NCI-H69 (cell line): ENCODE data around the gene RNF11.

Experiments
- DNase-seq: peaks from one replicate; lab custom pipeline; 2025; lab: John Stamatoyannopoulos, UW

Gene RNF11

DNA sequence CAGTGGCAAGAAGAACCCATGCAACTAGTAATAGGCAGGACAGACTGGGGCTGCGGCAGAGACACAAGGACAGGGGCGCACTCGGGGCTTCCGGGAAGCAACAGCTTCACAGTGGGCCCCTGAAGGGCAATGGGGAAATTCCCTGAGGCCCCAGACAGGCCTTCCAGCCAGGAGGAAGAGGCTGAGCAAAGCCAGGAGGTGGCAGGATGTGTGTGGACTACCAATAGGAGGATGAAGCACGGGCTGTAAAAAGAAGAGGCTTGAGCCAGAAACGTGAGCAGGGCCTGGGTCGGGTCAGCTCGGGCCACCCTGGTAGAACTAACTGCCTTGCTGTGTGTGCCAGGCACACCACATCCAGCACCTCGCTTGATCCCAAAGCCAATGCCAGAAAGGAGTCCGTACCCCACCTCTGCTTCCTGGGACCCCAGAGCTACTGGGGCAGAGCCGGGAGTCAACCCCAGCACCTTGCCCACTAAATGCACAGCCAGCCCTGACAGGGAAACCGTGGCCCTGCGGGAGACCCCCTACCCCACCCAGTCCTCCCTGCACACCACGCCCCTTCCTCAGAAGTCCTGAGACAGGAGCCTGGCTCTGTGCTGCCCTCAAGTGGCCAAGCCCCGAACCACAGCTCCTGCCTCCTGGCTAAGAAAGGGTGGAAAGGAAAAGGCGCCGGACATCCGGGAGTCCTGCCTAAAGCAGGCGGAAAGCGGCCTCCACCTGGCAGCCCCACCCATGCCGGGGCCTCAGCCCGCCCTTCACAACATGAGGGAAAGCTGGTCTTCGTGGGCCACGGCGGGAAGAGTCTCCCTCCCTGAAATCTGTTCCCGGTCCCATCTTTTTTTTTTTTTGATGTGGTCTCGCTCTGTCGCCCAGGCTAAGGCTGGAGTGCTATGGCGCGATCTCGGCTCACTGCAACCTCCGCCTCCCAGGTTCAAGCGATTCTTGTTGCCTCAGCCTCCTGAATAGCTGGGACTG lies 60.6 kb downstream of the RNF11 start:
- DNase-seq: peak; percentile 86

DNA sequence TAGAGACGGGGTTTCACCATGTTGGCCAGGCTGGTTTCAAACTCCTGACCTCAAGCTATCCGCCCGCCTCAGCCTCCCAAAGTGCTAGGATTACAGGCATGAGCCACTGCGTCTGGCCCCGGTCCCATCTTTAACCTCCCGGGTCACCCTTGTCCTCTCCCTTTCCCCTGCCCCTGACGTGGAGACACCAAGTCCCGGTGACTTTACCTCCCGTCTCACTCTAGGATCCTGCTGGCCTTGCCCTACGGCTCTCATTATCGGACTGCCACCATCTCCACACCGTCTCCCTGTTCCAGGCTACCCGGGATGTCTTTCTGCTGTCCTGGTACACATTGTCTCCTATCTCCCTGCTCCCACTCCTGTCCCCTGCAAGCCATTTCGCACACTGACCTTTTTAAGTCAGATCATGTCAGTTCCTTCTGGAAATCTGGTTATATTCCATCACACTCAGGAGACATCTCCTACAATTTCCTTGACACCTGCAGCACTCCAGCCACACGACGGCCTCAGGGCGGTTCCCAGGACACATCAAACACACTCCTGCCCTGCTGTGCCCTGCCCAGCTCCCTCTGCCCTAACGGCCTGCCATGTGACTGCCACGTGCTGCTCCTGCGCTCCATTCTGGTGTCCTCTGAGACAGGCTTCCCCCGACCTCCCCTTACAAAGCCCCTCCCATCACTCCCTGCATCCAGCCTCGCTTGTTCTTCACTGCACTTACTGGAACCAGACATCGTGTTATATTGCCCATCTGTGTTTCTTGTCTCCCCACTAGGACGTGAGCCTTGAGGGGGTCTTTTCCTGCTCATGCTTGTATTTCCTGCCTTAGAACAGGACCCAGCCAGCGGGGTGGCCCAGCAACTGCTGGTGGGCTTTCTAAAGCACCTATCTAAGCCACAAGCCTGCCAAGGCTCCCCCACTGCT lies 61.6 kb downstream of the RNF11 start:
- peak; percentile 13 for DNase-seq

DNA sequence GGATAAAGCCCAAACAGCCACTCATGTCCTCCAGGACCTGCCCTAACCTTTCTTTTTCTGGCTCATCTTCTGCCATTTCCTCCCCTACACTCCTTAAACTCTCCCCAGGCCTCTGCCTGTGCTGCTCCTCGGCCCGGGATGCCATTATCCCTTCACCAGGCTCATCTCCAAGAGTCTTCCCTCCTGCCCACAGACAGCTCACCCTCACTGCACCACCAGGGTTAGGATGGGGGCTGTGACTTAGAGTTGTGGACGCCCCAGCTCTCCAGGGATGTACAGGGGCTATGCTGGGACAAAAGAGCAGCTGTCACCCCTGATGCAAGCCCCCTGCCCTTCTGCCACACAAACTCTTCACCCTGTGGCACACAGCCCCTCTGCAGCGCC lies 62.2 kb downstream of the RNF11 start:
- DNase-seq: no peak

DNA sequence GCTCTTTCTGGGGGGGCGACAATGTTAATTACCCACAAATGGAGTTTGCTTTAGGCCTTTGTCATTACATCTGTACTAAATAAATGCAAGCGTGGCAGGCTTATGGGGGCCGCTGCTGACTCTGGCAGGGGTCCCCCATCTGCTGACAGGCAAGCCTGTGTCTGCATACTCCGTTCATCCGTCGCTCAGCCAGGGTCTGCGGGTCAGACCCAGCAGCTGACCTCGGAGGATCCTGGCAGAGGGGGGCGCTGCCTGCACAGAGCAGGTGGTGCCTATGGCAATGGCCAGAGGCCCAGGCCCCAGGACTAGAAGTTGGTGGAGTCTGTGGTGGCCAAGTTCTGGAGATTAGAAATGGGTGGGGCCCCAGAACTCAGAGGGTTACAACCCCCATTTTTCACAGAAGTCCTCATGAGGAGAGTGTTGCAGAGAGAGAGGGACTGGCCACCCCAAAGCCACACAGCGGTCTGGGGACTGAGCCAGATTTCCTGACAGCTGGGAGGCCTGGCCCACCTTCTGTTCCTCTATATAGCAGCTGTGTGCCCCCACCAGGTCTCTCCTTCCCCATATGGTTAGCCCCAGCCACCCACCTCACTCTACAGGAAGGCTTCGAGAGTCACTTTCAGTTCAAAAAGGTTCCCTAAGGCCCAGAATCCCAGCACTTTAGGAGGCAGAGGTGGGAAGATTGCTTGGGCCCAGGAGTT lies 63.3 kb downstream of the RNF11 start:
- no peak for DNase-seq

DNA sequence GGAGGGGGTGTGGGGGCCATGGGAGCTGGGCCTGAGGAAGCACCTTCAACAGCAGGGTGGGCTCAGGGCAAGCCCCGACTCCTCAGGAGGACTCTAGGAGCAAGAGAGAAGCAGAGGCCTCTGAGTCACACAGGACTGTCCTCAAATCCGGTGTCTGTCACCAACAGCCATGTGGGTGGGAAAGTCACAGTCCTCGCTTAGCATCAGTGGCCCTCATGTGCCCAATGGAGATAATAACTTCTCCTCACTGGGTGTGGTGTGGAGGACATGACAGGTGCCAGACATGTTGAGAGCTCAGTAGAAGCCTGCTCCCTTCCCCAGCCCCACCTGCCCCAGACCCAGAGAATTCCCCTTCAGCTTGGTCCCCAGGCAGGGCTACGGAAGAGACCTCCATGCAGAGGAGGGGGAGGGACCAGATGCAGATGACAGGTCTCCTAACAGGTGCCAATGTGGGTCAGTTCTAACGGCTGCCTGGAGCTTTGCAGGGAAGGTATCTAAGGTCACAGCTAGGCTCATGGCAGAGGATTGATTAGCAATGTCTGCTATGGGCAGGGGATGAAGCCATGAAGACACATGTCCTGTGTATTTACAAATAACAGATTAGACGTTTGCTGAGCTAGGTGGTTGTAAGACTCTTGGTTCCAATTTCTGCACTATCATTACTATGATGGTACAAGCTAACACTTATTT lies 64.1 kb downstream of the RNF11 start:
- no peak for DNase-seq

DNA sequence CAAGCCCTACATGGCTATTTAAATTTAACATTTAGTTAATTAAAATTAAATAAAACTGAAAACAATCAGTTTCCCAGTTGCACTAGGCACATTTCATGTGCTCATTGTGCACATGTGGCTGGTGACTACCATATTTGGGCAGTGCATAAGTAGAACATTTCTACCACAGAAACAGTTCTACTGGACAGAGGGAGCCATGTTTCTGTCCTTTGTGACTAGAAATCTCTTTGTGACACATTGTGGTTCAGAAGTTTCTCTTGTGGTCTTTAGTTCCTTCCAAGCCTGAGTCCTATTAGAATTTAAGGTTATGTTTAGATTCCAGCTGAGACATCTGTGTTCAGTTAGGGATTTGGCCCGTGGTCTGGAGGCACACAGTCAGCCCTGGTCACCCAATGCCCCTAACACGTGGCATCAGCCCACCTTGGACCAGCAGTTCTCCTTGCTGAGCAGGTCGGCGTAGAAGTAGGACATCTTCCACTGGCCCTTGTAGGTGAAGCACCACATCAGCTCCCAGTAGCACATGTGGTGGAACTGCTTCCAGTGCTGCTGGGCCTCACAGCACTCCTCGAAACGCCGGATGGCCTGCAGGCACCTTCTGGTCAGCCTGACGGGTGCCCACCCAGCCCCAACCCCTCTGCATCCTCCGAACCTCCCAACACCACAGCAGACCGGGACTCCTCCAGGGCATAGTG lies 65.2 kb downstream of the RNF11 start:
- DNase-seq: no peak

DNA sequence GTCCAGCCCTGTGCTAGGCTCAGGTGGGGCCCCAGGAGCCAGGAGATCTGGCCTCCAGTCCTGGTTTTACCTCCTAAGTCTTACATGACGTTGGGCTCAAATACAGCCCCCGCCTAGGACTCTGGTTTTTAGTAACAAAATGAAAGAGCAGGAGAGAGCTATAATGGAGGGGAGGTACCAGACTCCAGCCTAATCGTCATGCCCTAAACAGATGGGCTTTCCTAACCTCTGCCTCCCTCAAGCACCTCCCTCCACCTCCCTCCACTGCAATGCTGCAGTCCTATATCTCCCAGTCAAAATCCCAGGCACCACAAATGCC lies 65.7 kb downstream of the RNF11 start:
- peak; percentile 23 for DNase-seq

DNA sequence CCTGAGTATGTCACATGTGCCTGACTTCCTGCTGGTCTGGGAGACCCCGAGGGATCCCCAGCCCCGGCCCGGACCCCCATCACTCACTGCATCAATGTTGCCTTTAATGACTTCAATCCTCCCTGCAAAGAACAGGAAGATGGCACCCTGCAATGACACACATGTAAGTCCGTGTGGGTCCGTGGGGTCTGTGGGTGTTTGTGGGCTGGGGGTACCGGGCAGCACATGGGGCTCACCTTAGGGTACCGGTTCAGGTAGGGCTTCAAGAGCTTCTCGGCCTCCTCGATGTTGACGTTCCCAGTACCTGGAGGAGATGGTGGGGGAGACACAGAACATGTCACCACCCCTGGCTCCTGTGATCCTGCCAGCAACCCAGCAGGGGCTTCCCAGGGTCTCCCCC lies 66.2 kb downstream of the RNF11 start:
- no peak for DNase-seq

DNA sequence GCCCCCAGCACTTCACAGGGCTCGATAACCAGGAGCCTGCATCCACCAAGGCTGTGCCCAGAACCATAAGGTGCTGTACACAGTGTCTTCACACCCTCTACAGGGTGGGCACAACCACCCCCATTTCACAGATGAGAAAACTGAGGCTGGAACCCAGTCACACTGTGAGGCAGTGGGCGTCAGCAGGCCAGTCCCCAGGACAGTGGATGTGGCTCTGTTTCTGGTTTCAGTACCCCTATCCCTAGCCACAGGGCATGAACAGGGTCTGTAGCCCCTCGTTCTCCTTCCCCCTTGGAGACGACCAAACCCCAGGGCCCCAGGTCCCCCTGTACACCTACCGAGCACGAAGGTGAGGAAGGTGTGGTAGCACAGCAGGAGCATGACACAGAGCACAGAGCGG lies 66.7 kb downstream of the RNF11 start:
- DNase-seq: no peak

DNA sequence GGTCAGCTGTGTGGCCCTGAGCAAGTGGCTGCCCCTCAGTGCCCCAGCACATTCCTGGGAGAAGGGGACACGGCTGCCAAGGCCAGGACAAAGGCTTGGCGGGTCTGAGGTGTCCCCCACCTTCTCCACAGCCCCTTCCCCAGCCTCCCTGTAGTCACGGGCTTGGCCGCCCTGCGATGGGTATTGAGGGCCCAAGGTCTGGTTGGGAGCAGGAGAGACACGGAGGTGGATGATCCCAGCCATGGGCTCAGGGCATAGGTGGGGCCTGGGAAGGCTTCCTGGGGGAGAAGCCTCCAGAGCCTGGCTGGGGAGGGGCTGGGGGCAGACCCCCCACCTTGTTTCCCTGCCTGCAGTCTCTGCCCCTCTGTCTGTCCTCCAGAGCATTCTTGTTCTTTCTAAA lies 67.2 kb downstream of the RNF11 start:
- no peak for DNase-seq

DNA sequence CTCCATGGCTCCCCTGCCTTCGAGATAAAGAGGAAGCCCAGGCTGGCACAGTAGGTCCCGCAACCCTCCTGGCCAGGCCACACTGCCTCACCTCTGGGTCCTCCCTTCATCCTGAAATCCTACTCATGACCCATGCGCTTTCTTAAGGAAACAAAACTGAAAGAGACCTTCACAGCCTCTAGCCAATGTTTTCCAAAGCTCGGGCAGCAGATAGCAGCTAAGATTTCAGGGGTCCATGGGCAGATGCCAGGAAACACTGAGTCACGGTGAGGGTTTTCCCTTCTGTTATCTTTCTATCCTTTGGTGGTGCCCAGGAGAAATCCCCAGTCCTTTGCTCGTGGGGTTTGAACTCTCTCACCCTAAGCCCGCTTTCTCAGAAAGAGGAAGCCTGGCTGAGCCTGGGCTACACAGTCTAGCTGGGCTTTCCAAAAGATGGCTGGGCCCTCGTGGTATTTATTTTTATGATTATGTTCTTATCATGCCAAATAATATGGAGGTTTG lies 67.7 kb downstream of the RNF11 start:
- no peak for DNase-seq

DNA sequence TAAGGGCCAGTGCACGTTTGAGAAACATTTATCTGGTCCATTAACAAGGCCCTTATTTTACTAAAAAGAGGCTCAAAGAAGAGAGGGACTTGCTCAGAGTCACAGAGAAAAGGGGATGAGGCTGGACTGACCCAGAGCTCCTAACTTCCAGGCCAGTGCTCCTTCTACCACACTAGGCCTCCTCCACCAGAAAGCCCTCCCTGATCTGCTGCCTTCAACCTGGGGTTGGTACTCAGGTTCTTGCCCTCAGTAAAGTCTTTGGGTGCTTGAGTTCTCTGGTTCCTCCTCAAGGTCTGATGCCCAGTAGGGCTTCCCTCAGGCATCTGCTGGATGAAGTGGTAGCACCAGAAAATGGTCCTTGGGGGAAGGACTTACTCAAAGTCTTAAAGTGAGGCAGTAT lies 68.3 kb downstream of the RNF11 start:
- DNase-seq: no peak

DNA sequence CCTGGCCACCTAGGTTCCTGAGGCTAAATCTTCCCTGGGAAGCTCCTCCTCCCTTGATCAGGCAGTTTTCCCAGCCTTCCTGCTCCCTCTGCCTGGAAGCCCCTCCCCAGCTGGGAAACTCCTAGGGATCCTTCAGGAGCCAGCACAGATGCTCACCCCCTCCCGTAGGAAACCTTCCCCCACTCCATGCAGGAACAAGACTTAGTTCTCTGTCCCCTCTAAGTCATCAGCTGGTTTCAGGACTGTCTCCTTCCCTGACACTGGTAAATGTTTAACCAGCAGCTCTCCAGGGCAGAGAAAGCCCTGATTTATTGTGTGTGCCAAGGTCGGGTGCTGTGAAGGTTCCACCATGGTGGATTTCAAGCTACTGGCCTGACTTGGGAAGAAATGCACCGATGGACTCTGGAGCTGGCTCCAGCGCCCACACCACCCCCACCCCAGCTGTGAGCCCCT lies 69.3 kb downstream of the RNF11 start:
- peak; percentile 4 for DNase-seq

DNA sequence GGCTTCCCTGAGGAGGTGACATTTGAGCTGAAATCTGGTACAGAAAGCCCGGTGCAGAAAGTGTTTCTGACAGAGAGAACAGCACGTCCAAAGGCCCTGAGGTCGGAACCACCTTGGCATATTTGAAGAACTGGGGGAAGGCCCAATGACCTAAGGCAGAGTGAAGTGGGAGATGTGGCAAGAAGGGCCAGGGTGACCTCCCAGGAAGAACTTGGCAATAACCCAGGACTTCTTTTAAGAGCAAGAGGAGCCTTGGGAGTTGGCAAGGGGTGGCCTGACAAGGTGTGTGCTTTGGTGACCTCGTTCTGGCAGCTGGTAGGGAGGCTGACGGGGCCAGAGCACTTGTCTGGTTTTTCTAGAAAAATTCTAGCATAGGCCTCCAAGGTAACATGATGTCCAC lies 70.9 kb downstream of the RNF11 start:
- peak; percentile 31 for DNase-seq

DNA sequence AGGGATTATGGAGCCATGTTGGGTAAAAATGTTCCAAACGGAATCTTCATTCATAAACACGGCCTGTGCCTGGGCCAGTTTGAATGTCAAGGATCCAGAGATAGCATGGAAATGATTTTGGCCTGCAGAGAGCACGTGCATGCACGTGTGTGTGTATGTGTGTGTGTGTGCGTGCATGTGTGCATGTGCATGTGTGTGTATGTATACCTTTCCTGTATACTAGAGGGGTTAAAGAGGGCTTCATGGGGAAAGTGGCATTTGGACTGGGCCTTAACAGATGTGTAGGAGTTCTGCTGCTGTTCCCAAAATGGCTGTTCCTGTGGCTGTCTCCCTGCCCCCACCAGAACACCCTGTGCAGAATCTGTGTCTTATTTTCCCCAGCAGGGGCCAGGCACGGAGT lies 72.6 kb downstream of the RNF11 start:
- no peak for DNase-seq

DNA sequence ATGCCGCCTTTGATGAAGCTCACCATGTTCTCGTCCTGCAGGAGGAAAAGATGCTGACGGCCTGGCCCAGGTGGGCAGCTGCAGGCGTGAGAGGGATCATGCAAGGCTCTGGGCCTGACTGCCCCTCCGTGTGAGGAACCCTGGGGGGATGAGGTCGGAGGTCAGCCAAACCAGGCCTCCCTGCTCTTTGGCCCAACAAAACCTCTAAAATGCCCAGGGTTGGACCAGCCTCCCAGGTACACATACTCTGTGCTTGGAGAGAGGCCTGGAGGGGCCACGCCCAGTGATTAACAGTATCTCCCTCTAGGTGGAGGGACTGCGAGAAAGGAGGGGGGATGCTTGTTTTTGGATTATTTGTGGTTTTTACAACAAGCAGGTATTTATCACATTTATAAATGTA lies 73.2 kb downstream of the RNF11 start:
- no peak for DNase-seq

DNA sequence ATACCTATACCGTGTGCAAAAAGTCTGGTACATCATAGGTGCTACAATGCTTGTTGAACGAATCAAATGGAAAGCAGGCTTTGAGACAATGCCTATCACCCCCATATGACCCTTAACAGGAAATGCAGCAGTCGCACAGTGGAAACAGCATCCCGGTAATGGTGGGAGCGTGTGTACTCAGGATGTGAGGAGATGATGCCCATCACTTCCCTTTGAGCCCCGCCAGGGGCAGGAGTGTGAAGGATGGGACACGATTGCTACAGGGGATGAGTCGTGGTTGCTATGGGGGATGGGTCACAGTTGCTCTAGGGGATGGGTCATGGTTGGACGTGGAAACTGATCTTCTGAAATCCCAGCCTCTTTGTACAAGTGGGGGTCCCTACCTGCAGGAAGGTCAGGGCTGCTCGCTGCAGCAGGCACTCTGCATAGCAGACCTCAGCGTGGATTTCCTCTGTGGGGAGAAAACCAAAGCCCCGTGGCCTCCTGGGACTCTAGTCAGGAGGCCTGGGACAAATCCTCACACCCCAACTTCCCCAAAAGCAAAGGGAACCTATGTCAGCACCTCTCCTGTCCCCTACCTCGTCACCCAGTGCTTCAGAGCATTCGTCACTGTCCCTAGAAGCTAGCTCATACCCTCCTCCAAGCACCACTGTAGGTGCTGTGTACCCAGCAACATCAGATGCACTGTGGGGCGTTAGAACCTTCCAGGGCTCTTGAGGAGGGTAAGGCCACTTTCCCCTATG lies 75.0 kb downstream of the RNF11 start:
- no peak for DNase-seq

DNA sequence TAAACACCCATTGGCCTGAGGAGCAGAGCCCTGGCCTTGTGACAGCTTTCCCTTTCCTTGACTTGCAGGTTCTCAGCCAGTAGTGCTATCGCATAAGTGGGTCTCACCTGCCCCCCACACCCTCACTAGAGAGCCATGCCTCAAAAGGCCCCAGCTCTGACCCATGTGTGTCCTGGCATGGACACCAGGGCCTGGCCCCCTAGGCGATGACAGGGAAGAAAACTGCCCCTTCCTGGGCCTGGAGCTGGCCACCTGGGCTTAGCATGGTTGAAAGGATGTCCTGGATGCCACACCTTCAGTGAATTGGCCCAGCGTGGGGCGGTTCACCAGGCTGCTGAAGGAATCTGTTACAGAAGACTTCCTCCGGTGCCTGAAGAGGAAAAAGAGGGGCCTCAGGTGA lies 75.8 kb downstream of the RNF11 start:
- DNase-seq: no peak

DNA sequence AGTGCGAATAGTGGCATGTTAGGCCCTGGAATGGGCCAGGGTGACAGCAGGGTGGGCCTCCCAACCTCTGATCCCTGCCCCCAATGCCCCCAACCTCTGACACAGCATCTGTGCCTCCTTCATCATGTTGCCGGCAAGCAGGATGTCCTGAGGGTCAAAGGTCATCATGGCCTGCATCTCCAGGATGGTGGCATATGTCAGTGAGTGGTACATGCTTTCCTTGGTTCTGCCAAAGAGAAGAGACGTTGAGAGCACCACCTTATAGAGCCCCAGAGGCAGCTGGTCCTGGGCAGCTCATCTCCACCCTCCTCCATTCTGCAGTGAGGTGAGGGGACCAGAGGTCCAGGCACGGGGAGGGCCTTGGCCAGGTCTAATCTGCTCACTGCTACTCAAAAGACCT lies 76.6 kb downstream of the RNF11 start:
- no peak for DNase-seq

DNA sequence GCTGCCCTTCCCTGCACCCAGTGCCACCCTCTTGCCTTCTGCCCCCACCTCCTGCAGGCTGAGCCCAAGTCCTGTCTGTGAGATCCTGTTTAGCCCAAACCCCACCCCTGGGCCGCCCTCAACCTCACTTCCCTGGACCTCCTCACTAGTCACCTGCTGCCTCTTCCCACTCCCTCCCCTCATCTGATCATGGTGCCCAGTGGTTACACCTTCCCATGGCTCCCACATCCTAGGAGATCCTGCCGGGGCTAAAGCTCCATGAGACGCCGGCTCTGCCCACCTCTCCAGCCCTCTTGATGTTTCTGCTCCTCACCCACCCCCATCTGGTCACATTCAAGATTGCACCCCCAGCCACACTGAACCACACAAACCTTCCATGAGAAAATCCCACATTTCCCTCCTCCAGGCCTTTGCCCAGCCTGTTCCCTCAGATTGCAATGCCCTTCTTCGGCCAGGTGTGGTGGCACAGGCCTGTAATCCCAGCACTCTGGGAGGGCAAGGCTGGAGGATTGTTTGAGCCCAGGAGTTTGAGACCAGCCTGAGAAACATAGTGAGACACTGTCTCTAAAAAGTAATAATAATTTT lies 77.3 kb downstream of the RNF11 start:
- peak; percentile 18 for DNase-seq
